HepG2 (cell line): Measurements from ENCODE around the gene KAZN. TPM values are rescaled to one million over a fixed set of nuclear protein-coding genes. Genes with fewer than 3 reads are reported as not detected.

ENCODE experiments used
- ATAC-seq: fragments of 200-7000 bp; cut with Tn5 transposase; 3 replicates; pipeline ENCODE4 v1.9.1; 2020; ENCODE audit warnings: mild to moderate bottlenecking, moderate library complexity
- BruUV-seq: library from RNA; stranded (reverse); fragments of 400-500 nt; replicated peaks from 2 replicates; lab custom pipeline; 2021; lab: Mats Ljungman, UMichigan
- CTCF ChIA-PET: fragments of 300-600 bp; formaldehyde crosslinking; extraction: SDS; loops from one replicate; lab custom pipeline; 2021; ENCODE audit warnings: low total read pairs, inconsistent platforms, low intra/inter-chr PET ratio; lab: Yijun Ruan, JAX
- POLR2A ChIA-PET: fragments of 350-600 bp; sonication (Branson Sonifier 250); formaldehyde crosslinking; loops from one replicate; lab custom pipeline; 2020; ENCODE audit warnings: antibody characterized with exemption, inconsistent platforms; lab: Yijun Ruan, JAX
- DNase-seq: peaks from one replicate; pipeline ENCODE4 v3.0.0-alpha.2; 2015; ENCODE audit warnings: low spot score
- FAIRE-seq: peaks from 3 replicates; lab custom pipeline; 2011; peaks lifted over from hg19 to GRCh38; lab: Jason Lieb, UNC
- H2AFZ ChIP-seq: one replicate; pipeline ENCODE4 v1.6.1; 2011; ENCODE audit warnings: low read length, inconsistent platforms
- H3K27ac ChIP-seq: fragments of 300-600 bp; 3 replicates; pipeline ENCODE4 v1.8.0; 2011; ENCODE audit warnings: mixed run types, mild to moderate bottlenecking, mixed read lengths, low read length, inconsistent platforms; ENCODE audit not compliant: insufficient read depth; ENCODE audit errors: extremely low read length
- H3K27me3 ChIP-seq, 2 experiments: fragments of 200-600 bp in 1 of 2; 2 replicates in 1 of 2; 3 replicates in 1 of 2; pipeline versions ENCODE4 v1.6.0 to v1.8.0; 2011; ENCODE audit warnings: low read length in 2 of 2, mild to moderate bottlenecking in 2 of 2, moderate library complexity in 2 of 2, inconsistent platforms in 1 of 2; ENCODE audit not compliant: insufficient read depth in 2 of 2, control insufficient read depth in 1 of 2
- H3K36me3 ChIP-seq, 2 experiments: fragments of 200-600 bp in 1 of 2; replicated peaks in 1 of 2; 2 replicates in 1 of 2; 3 replicates in 1 of 2; pipeline versions ENCODE4 v1.5.1 to v1.8.0; 2011; ENCODE audit warnings: low read length in 2 of 2, inconsistent platforms in 1 of 2; ENCODE audit not compliant: insufficient read depth in 2 of 2, control insufficient read depth in 1 of 2
- H3K4me1 ChIP-seq: 2 replicates; pipeline ENCODE4 v1.5.1; 2012; ENCODE audit warnings: low read length, inconsistent platforms; ENCODE audit not compliant: insufficient read depth
- H3K4me2 ChIP-seq: 2 replicates; pipeline ENCODE4 v1.6.0; 2011; ENCODE audit warnings: low read depth, low read length, inconsistent platforms
- H3K4me3 ChIP-seq, 3 experiments: fragments of 200-600 bp in 1 of 3; sonication (generic), shearing (Covaris generic) in 1 of 3; replicated peaks in 1 of 3; 2 replicates each; pipeline ENCODE4 v1.5.1; 2011 to 2016; ENCODE audit warnings: low read length in 3 of 3, inconsistent platforms in 2 of 3, low read depth in 2 of 3, mild to moderate bottlenecking in 2 of 3, control low read depth in 1 of 3, mixed read lengths in 1 of 3; ENCODE audit not compliant: insufficient read depth in 1 of 3
- H3K79me2 ChIP-seq: one replicate; pipeline ENCODE4 v1.6.1; 2011; ENCODE audit warnings: low read length, inconsistent platforms; ENCODE audit not compliant: insufficient read depth
- H3K9ac ChIP-seq: 2 replicates; pipeline ENCODE4 v1.6.0; 2011; ENCODE audit warnings: mild to moderate bottlenecking, low read depth, low read length, inconsistent platforms; ENCODE audit not compliant: insufficient read depth
- H3K9me3 ChIP-seq: 2 replicates; pipeline ENCODE4 v1.5.1; 2012; ENCODE audit warnings: mild to moderate bottlenecking, low read length
- H4K20me1 ChIP-seq: 2 replicates; pipeline ENCODE4 v1.6.0; 2011; ENCODE audit warnings: inconsistent platforms, mild to moderate bottlenecking, low read length, moderate library complexity; ENCODE audit not compliant: insufficient read depth
- ATF3 ChIP-seq: sonication (generic); formaldehyde crosslinking; IDR thresholded peaks from 2 replicates; pipeline ENCODE4 v1.4.0; 2020; ENCODE audit warnings: missing genetic modification reagents
- ERF ChIP-seq: IDR thresholded peaks from 2 replicates; pipeline ENCODE4 v1.6.1; 2018; ENCODE audit warnings: missing biosample characterization, missing genetic modification reagents
- HNF4G ChIP-seq, 2 experiments: sonication (generic) in 1 of 2; formaldehyde crosslinking in 1 of 2; IDR thresholded peaks; 2 replicates each; pipeline versions ENCODE4 v1.4.0 to v1.6.1; 2011 to 2020; ENCODE audit warnings: borderline replicate concordance in 2 of 2, low read depth in 2 of 2, mild to moderate bottlenecking in 2 of 2, low read length in 1 of 2, missing genetic modification reagents in 1 of 2, moderate library complexity in 1 of 2
- POGZ ChIP-seq: sonication (generic); formaldehyde crosslinking; IDR thresholded peaks from 2 replicates; pipeline ENCODE4 v1.4.0; 2020; ENCODE audit warnings: mild to moderate bottlenecking, missing genetic modification reagents
- SRF ChIP-seq: IDR thresholded peaks from 2 replicates; pipeline ENCODE4 v1.6.1; 2011; ENCODE audit warnings: mild to moderate bottlenecking, low read depth, low read length, moderate library complexity
- YEATS2 ChIP-seq: sonication (generic); formaldehyde crosslinking; IDR thresholded peaks from 2 replicates; pipeline ENCODE4 v1.4.0; 2020; ENCODE audit warnings: missing genetic modification reagents, borderline replicate concordance
- ZBTB2 ChIP-seq: sonication (generic); formaldehyde crosslinking; IDR thresholded peaks from 2 replicates; pipeline ENCODE4 v1.8.0; 2022; ENCODE audit warnings: low read depth, missing genetic modification reagents
- ZNF3 ChIP-seq: IDR thresholded peaks from 2 replicates; pipeline ENCODE4 v1.7.0; 2017; ENCODE audit warnings: inconsistent platforms
- ZNF318 ChIP-seq: sonication (generic); formaldehyde crosslinking; IDR thresholded peaks from 2 replicates; pipeline ENCODE4 v1.4.0; 2020; ENCODE audit warnings: mild to moderate bottlenecking, missing genetic modification reagents
- ZNF546 ChIP-seq: sonication (generic); formaldehyde crosslinking; conservative IDR thresholded peaks from 2 replicates; pipeline ENCODE4 v1.8.1; 2023; ENCODE audit warnings: mild to moderate bottlenecking, missing genetic modification reagents
- ZNF660 ChIP-seq: sonication (generic); formaldehyde crosslinking; IDR thresholded peaks from 2 replicates; pipeline ENCODE4 v1.5.1; 2020; ENCODE audit warnings: mild to moderate bottlenecking, low read depth, missing genetic modification reagents, borderline replicate concordance
- WGBS: methylation state at CpG from one replicate; pipeline ENCODE4 v1.1.6; 2017; ENCODE audit warnings: low lambda C conversion rate; 5-methylcytosine and 5-hydroxymethylcytosine counted together
- in situ Hi-C: cut with HindIII; loops from 2 replicates; pipeline ENCODE4 v1.10.0; 2017; ENCODE audit warnings: low pct_unique_long_range_greater_than_20kb; ENCODE audit not compliant: extremely low pct_ligation_motif_present
- intact Hi-C: fragments of 100-400 bp; cut with micrococcal nuclease; formaldehyde crosslinking; loops from one replicate; pipeline ENCODE4 v1.10.0; 2022; ENCODE audit not compliant: unreplicated experiment
- polyA plus RNA-seq, 8 experiments: library from polyadenylated mRNA; depleted of rRNA in 3 of 8; stranded (reverse) in 7 of 8; unstranded in 1 of 8; fragments of >200 nt; fragmentation: Illumina TruSeq in 4 of 8; extraction: Trizol in 4 of 8; gene quantifications; 2 replicates each; pipeline versions ENCODE4 v1.2.1 to v1.2.3, GENCODE V29; 2011 to 2016; ENCODE audit warnings: low read depth in 4 of 8, missing spikeins in 1 of 8, mixed read lengths in 1 of 8; ENCODE audit not compliant: insufficient read depth in 1 of 8
- total RNA-seq, 5 experiments: library from RNA; depleted of rRNA; stranded (reverse); fragments of >200 nt; fragmentation: Illumina TruSeq; extraction: Trizol; gene quantifications; 2 replicates each; pipeline ENCODE4 v1.2.3, GENCODE V29; 2016; ENCODE audit warnings: low read depth in 1 of 5

Gene KAZN
- total and polyA plus RNA-seq, 2 of the 13 experiments (the other 11 are each of a cell fraction or from before 2014, with no cell fraction given) = 10.4 to 13.5 TPM

- Histone ChIP-seq H3K4me1 (no peaks in the 10 kb centered on the region), H3K27me3 (peaks cover 7 to 66% of the 10 kb centered on the region in 2 experiments; a peak in 4 of 5 replicates), H3K4me3 (no peak overlapping the region), H3K79me2 (no peaks in the 10 kb centered on the region), H3K4me2 (no peak overlapping the region), H2AFZ (no peak overlapping the region), H3K27ac (no peak overlapping the region), H3K36me3 (no peaks in the 10 kb centered on the region), H3K9ac (no peak overlapping the region), H4K20me1 (no peaks in the 10 kb centered on the region), H3K9me3 (no peaks in the 10 kb centered on the region)
- intact Hi-C loops (no loop called here), in situ Hi-C loops (no loop called here)
- DNase-seq (no peak), ATAC-seq (no peak), FAIRE-seq (no peak)
- POLR2A ChIA-PET = no interaction called here
- under 1% methylated on average over 15 of the region's 15 CpGs for WGBS
- BruUV-seq = no TSS peak
- no peak for TF ChIP-seq HNF4G (IDR thresholded peaks at IDR 0.05; ENCODE audit: borderline replicate concordance, low read depth, low read length)
- TF ChIP-seq HNF4G (CRISPR knock-in tag; IDR thresholded peaks at IDR 0.05; ENCODE audit: borderline replicate concordance, low read depth) = no peak
- no peak for TF ChIP-seq ZNF546 (CRISPR knock-in tag)
- TF ChIP-seq ATF3 = no peak
- TF ChIP-seq ZNF3 (CRISPR knock-in tag) = no peak
- no peak for TF ChIP-seq SRF
- TF ChIP-seq YEATS2 (CRISPR knock-in tag) = no peak
- no peak for TF ChIP-seq ZNF660 (CRISPR knock-in tag)
- no peak for TF ChIP-seq POGZ (CRISPR knock-in tag)
- TF ChIP-seq ZNF318 (CRISPR knock-in tag) = no peak
- no peak for TF ChIP-seq ERF (CRISPR knock-in tag)
- TF ChIP-seq ZBTB2 (CRISPR knock-in tag) = no peak
- TF ChIP-seq, all 625 proteins: peak for 0
- CTCF ChIA-PET = no interaction called here
Observed at GRCh38 chr1:14759042-14759818, 160.7 kb downstream of the KAZN start.
